GM19023 (cell line): ENCODE results near the gene MBTPS1.
"Not testable (repeated sequence)": the region's sequence is repeated elsewhere in the genome, so short reads cannot be mapped to it uniquely, and the experiment has no call there.

Source experiments
- ATAC-seq: cut with Tn5 transposase; IDR thresholded peaks from one replicate; pipeline ENCODE4 v1.9.1; 2021; ENCODE audit warnings: mild to moderate bottlenecking, moderate library complexity; ENCODE audit not compliant: unreplicated experiment

Gene MBTPS1

GRCh38 chr16:84137769-84138357 lies 21.1 kb upstream of the MBTPS1 start:
- ATAC-seq: no peak

- ATAC-seq: no peak
These were observed 20.5 kb upstream of the MBTPS1 start for GRCh38 chr16:84137287-84137686.

DNA sequence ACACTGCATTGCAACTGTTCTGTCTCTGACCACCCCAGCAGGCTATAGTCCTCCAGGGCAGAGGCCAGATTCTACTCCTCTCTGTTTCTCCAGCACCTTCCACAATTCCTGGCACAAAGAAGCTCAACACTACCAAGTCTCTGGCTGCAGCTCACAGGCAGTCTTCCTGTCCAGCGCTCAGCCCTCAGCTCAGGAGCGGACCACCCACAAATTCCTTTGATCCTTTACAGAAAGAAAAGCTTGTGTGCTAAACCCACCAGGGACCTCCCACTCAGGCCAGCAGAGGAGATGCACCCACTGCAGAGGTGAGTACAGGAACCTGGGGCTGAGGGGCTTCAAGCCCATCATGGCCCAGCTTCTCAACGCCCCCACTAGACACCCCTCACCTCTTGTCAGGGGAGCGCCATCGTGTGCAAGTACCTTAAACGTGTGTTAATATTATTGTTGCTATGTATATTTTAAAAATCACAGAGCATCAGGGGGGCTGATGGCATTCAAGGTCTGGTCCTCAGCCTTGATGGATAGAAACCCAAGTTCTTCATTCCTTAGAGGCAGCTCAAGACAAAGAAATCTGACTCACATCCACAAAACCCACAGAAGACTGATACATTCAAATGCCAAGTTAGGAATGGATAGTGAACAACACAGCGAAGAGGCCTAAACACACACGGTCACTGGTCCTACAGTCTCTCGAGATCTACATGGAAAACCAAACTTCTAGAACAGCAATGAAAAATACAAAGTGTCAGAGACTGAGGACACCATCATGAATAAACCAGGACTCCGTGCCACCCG lies 19.8 kb upstream of the MBTPS1 start:
- no peak for ATAC-seq

DNA sequence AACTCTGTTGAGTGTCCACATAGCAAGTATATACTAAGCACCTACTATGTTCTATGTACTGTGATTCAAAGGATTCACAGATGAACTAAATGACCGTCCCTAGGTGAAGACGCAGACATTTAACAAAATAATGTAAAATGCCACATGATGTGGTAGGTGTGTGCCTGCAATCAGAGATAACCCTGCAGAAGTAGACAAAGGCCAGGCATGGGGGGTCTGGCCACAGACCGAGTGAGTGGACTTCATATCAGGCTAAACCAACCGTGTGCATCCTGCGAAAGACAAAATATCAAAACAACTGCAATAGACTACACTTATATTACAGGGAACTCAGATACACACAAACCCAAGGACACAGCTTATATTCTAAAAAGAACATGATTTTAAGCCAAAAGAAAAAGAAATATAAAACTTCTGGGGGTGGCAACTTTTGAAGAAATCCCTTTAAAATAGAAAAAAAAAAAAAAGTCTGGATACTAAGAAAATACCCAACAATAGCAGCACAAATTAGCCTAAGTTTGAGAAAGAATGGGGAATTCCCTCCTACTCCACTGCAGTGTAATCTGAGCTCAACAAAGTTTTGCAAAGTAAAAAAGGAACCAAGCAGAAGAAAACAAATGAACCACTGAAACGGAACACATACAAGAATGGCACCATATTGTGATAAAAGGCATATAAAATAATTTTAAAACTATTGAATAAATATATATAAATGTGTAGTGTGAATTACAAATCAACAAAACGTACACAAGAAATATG lies 16.0 kb upstream of the MBTPS1 start:
- no peak for ATAC-seq

DNA sequence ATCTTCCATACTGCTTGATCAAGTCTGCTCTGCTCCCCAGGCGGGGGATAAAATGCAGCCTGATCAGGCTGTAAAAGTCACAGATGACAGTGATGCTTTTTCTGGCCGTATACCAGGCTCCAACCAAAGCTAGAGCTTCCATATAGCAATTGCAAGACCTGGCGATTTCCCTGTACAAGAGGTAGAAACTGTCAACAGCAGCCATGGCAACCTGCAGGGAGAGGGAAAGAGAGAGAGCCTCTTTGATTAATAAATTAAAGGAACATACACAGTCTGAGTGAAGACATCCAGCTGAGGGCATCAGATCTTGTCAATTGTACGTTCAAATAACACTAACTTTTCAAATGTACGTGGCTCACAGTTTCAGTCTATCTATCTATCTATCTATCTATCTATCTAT lies 14.4 kb upstream of the MBTPS1 start:
- no peak for ATAC-seq

DNA sequence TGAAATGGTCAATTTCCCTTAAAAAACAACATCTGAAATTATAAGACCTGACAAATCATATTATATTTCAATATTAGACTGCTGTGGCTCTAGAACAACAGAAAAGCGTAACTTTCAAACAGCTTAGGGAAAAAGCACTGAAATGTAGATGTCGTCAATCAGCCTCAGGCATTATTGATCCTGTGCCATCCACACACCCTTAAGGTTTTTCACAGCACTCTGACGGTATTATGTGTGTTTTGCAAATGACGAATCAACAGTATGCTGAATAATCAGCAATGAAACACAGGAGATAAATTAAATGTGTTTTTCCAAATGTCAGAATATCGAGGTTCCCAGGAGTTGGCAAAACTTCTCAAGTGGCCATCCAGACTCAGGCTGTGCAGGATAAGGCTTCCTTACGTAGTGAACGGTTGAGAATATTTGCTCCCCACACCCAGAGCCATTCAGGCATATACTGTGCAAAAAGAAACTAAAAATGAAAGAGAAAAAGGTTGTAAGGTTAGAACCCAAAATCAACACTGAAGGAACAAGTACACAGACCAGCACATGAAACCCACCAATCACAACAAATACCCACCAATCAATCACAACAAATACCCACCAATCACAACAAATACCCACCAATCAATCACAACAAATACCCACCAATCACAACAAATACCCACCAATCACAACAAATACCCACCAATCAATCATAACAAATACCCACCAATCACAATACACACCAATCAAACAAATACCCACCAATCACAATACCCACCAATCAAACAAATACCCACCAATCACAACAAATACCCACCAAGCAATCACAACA lies 7.7 kb upstream of the MBTPS1 start:
- ATAC-seq: no peak

GRCh38 chr16:84121007-84121406 lies 4.3 kb upstream of the MBTPS1 start:
- no peak for ATAC-seq

GRCh38 chr16:84120023-84120422 lies 3.3 kb upstream of the MBTPS1 start:
- ATAC-seq: no peak

DNA sequence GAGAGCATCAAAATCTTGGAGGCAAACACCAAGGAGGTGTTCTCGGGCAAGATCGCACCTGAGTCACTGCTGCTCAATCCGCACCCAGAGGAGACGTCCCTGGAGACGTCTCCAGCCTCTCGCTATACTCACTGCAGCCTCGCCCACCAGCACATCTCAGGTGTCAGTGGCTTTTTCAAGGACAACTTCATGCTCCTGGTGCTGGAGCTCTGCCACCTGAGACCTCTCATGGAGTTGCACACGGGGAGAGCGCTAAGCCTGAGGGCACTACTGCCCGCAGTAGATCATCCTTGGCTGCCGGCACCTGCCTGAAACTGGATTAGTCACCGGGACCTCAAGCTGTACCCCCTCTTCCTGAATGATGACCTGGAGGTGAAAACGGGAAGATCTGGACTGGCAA lies 2.6 kb upstream of the MBTPS1 start:
- no peak for ATAC-seq

GRCh38 chr16:84118315-84118714 lies 1.6 kb upstream of the MBTPS1 start:
- ATAC-seq: not testable (repeated sequence)

- ATAC-seq: no peak
These were observed 727 bp upstream of the MBTPS1 start for GRCh38 chr16:84117494-84117843.

DNA sequence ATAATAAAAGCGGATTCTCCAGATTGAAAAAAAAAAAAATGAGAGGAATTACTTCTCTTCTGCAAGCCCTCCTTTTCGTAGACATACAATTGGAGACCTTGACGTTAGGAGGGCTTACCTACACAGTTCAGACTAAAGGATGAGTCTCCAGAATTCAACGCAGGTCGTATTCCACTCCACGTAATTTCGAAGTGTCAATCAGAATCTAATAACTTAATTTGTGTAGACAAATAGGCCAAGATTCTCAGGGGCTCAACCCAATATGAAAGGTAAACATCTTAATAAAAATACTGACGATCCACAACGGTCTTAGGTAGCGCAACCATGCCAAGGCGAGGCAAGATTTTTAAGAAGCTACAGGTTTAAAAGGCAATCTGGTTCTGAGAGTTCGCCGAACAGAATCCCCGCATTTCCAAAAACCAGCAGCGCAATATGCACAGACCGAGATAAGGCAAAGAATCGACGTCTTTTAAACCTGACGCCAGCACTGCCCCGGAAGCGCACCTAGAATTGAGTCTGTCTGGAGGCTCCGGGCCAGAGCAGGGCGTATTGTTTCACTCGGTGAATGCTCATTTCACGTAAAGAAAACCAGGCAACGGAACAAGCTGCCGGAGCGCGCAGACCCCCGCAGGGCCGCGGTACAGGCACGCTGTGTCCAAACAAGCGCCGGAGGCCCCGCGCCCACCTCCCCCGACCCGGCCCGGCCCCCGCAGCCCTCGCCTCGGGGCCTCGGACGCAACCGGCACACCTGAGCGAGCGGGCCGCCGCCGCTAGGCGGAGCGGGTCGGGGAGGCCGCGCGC lies 623 bp downstream of the MBTPS1 start:
- ATAC-seq: peak; percentile 33

- ATAC-seq: not testable (repeated sequence)
These were observed 4.8 kb downstream of the MBTPS1 start for GRCh38 chr16:84111949-84112348.

DNA sequence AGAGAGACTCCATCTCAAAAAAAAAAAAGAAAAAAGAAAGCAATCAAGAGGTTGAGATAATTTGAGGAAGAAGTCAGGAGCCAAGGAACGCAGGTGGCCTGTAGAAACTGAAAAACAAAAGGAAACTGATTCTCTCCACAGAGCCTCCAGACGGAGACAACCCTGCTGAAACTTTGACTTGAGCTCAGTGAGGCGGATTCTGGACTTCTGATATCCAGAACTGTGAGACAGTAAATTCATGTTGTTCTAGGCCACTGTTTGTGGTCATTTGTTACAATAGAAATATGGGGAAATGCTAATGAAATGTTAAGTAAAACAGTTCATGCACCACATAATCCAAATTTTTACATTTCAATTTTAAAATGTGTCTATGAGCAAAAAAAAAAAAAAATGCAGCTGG lies 5.2 kb downstream of the MBTPS1 start:
- no peak for ATAC-seq

DNA sequence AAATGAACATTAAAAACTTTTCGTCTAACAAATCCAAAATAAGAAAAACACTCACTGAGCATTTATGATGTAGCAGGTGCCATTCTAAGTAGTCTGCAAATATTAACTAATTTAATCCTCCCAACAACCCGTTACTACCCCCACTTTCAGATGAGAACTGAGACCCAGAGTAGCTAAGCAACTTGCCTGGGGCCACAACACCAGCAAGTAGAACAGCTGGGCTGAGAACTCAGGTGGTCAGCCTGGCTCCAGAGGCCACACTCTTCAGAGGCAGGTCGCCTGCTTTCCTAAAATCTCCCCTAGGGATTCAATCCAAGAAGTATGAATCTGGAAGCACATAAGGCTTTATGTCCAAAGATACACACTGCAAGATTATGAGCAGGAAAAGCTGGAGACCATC lies 6.2 kb downstream of the MBTPS1 start:
- ATAC-seq: no peak

GRCh38 chr16:84109598-84110335 lies 7.0 kb downstream of the MBTPS1 start:
- no peak for ATAC-seq

DNA sequence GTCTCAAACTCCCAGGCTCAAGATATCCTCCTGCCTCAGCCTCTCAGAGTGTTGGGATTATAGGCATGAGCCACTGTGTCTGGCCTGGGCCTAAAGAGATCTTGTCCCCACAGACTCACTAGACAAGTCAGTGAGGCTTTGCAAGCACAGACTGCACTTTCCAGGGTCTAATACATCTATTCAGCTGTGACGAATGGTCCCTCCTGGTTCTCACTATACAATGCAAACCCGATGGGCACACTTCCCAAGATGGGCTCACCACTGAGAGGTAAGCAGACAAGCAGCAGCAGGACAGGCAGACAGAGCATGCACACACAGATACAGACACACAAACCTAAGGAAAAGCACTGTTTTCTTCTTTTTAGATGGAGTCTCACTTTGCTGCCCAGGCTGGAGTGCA lies 8.8 kb downstream of the MBTPS1 start:
- ATAC-seq: no peak

GRCh38 chr16:84105948-84106740 lies 10.6 kb downstream of the MBTPS1 start:
- ATAC-seq: no peak

DNA sequence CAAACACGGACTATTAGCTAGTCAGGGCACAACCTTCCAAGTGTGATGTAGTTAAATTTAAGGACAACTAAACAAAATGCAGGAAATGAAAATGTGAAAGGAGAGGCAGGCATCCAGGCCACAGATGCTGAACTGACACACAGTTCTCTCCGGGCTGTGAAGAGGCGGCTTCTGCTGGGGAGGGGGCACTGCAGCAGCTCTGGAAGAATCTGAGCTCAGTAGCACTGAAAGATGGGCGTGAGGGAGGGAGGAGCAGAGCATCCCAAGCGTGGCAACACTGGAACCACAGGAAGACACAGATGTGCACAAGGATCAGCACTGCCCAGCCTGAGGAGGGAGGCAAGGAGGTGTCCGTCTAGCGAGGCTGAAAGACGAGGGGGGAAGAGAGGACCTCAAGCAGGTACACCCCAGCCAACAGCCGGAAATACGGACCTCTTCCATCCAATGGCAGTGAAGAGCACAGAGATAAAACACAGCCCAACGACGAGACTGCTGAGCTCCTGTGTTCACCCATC lies 11.4 kb downstream of the MBTPS1 start:
- ATAC-seq: no peak
